Panc1 (cell line): ENCODE results near the gene PTPN11. TPM values are rescaled to one million over a fixed set of nuclear protein-coding genes. Genes with fewer than 3 reads are reported as not detected.
"Not testable (repeated sequence)": the region's sequence is repeated elsewhere in the genome, so short reads cannot be mapped to it uniquely, and the experiment has no call there.

Source experiments
- ATAC-seq: fragments of 200-7000 bp; cut with Tn5 transposase; 2 replicates; pipeline ENCODE4 v1.9.1; 2020; ENCODE audit warnings: mild to moderate bottlenecking, moderate library complexity
- BruUV-seq: library from RNA; stranded (reverse); fragments of 400-500 nt; replicated peaks from 2 replicates; lab custom pipeline; 2021; lab: Mats Ljungman, UMichigan
- CTCF ChIA-PET: fragments of 300-600 bp; sonication (Branson Sonifier 250); formaldehyde crosslinking; loops from one replicate; lab custom pipeline; 2022; ENCODE audit warnings: antibody characterized with exemption; lab: Charles Lee
- POLR2A ChIA-PET: fragments of 300-600 bp; sonication (Branson Sonifier 250); formaldehyde crosslinking; loops from one replicate; lab custom pipeline; 2022; ENCODE audit warnings: antibody characterized with exemption; lab: Charles Lee
- DNase-seq: peaks from one replicate; pipeline ENCODE4 v3.0.0-alpha.2; 2010; ENCODE audit warnings: low read depth, low spot score
- H3K27ac ChIP-seq: 2 replicates; pipeline ENCODE4 v1.5.1; 2011; ENCODE audit warnings: mild to moderate bottlenecking, low read length, inconsistent platforms
- H3K27me3 ChIP-seq: fragments of 200-500 bp; sonication (Bioruptor generic); 2 replicates; pipeline ENCODE4 v1.6.0; 2014; ENCODE audit warnings: low read length, inconsistent platforms; ENCODE audit not compliant: control insufficient read depth, insufficient read depth
- H3K36me3 ChIP-seq: fragments of 200-500 bp; sonication (Bioruptor generic); 2 replicates; pipeline ENCODE4 v1.5.1; 2014; ENCODE audit warnings: inconsistent platforms, mild to moderate bottlenecking, low read length, moderate library complexity; ENCODE audit not compliant: control insufficient read depth, insufficient read depth
- H3K4me1 ChIP-seq: 2 replicates; pipeline ENCODE4 v1.5.1; 2011; ENCODE audit warnings: inconsistent platforms, mild to moderate bottlenecking, low read length, moderate library complexity; ENCODE audit not compliant: control insufficient read depth, insufficient read depth
- H3K4me3 ChIP-seq, 2 experiments: 2 replicates each; pipeline ENCODE4 v1.5.1; 2011 to 2012; ENCODE audit warnings: low read depth in 2 of 2, low read length in 2 of 2, mild to moderate bottlenecking in 2 of 2, inconsistent platforms in 1 of 2, moderate library complexity in 1 of 2
- H3K9me3 ChIP-seq: fragments of 200-500 bp; sonication (Bioruptor generic); 2 replicates; pipeline ENCODE4 v1.5.1; 2014; ENCODE audit warnings: low read depth, mild to moderate bottlenecking, inconsistent platforms, low read length, moderate library complexity; ENCODE audit not compliant: control insufficient read depth, insufficient read depth
- CTCF ChIP-seq: fragments of 450-650 bp; IDR thresholded peaks from 2 replicates; pipeline ENCODE4 v1.5.1; 2017; ENCODE audit warnings: mild to moderate bottlenecking
- POLR2AphosphoS5 ChIP-seq: IDR thresholded peaks from 2 replicates; pipeline ENCODE4 v1.6.1; 2012; ENCODE audit warnings: mild to moderate bottlenecking, low read depth, low read length, moderate library complexity
- REST ChIP-seq, 2 experiments: IDR thresholded peaks; 2 replicates each; pipeline ENCODE4 v1.6.1; 2011 to 2012; ENCODE audit warnings: low read depth in 2 of 2, control low read depth in 1 of 2, low read length in 1 of 2, mild to moderate bottlenecking in 1 of 2, moderate library complexity in 1 of 2; ENCODE audit not compliant: insufficient read depth in 1 of 2
- SIN3A ChIP-seq: IDR thresholded peaks from 2 replicates; pipeline ENCODE4 v1.6.1; 2012; ENCODE audit warnings: low read depth, mild to moderate bottlenecking, low read length, moderate library complexity, borderline replicate concordance; ENCODE audit not compliant: insufficient read depth
- TCF7L2 ChIP-seq: IDR thresholded peaks from 2 replicates; pipeline ENCODE4 v1.6.1; 2011; ENCODE audit warnings: mild to moderate bottlenecking, low read depth, low read length, inconsistent platforms
- in situ Hi-C: cut with HindIII; loops from 2 replicates; pipeline ENCODE4 v1.10.0; 2016; ENCODE audit warnings: low sequenced_read_pairs, low pct_unique_long_range_greater_than_20kb
- intact Hi-C: fragments of 100-400 bp; cut with micrococcal nuclease; formaldehyde crosslinking; loops from one replicate; pipeline ENCODE4 v1.10.0; 2022; ENCODE audit not compliant: unreplicated experiment
- total RNA-seq: library from RNA; stranded (reverse); gene quantifications from one replicate; pipeline ENCODE4 v1.2.1, GENCODE V29; 2021; ENCODE audit not compliant: unreplicated experiment

Gene PTPN11
- total RNA-seq, 1 experiment from 2014 or later, result 139 TPM

DNA sequence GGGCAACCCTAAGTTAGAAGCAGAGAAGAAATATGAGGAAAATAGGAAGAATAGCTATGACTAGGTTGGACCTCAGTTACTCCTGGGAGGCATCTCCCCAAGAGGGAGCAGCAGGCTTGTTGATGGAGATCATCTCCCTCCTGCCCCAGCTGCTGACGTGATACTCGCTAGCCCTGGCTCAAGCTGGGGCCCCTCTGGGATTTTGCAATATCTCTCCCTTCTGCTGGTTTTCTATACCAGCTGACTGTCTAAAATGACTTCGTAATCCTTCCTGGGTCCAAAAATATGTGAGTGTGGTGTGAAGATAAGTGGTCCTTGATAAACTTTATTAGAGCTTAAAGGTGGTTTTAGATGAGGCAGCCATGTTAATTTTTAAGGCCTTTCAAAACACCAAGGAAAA, 32.0 kb upstream of the PTPN11 start:
- H3K9me3 ChIP-seq, result no peaks in the 10 kb centered on the region
- no peaks in the 10 kb centered on the region for H3K27me3 ChIP-seq
- ATAC-seq (no peak), DNase-seq (no peak)
- in situ Hi-C loops, result no loop called here
- no TSS peak for BruUV-seq
- no peaks in the 10 kb centered on the region; the same call in 1 of the 2 replicates for H3K36me3 ChIP-seq
- TF ChIP-seq CTCF, result no peak
- no peak for TF ChIP-seq REST (IDR thresholded peaks at IDR 0.05; ENCODE audit: insufficient read depth in 1 of 2, low read depth in 2 of 2, low read length in 1 of 2)
- H3K27ac ChIP-seq, result no peak overlapping the region
- H3K4me1 ChIP-seq, result no peaks in the 10 kb centered on the region
- no peak overlapping the region for H3K4me3 ChIP-seq
- intact Hi-C loops, result loop anchor here (2.0 kb wide), 1 partner anchor 188 kb away; no protein-coding TSS in a partner anchor
- ChIA-PET CTCF (interaction anchor here (0.6 to 2.3 kb wide), 4 partner anchors 45 to 189 kb away, joined by 3 to 24 read pairs (median 10); no protein-coding TSS in a partner anchor), POLR2A (no interaction called here)

- intact Hi-C loops (no loop called here), in situ Hi-C loops (no loop called here)
- TF ChIP-seq CTCF (no peak), TCF7L2 (no peak), POLR2AphosphoS5 (no peak), REST (IDR thresholded peaks at IDR 0.05; ENCODE audit: insufficient read depth in 1 of 2, low read depth in 2 of 2, low read length in 1 of 2) (no peak), SIN3A (no peak)
- Histone ChIP-seq H3K9me3 (no peaks in the 10 kb centered on the region), H3K4me1 (no peaks in the 10 kb centered on the region), H3K27ac (no peak overlapping the region), H3K4me3 (no peak overlapping the region), H3K27me3 (no peaks in the 10 kb centered on the region), H3K36me3 (no peaks in the 10 kb centered on the region)
- DNase-seq (no peak), ATAC-seq (no peak)
- ChIA-PET POLR2A (no interaction called here), CTCF (no interaction called here)
- no TSS peak for BruUV-seq
These were observed 29.5 kb upstream of the PTPN11 start for GRCh38 chr12:112389228-112389627.

DNA sequence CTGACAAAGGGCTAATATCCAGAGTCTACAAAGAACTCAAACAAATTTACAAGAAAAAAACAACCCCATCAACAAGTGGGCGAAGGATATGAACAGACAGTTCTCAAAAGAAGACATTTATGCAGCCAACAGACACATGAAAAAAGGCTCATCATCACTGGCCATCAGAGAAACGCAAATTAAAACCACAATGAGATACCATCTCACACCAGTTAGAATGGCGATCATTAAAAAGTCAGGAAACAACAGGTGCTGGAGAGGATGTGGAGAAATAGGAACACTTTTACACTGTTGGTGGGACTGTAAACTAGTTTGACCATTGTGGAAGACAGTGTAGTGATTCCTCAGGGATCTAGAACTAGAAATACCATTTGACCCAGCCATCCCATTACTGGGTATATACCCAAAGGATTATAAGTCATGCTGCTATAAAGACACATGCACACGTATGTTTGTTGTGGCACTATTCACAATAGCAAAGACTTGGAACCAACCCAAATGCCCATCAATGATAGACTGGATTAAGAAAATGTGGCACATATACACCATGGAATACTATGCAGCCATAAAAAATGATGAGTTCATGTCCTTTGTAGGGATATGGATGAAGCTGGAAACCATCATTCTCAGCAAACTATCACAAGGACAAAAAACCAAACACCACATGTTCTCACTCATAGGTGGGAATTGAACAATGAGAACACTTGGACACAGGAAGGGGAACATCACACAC, 28.7 kb upstream of the PTPN11 start:
- H3K27ac ChIP-seq, H3K4me1 ChIP-seq, H3K4me3 ChIP-seq, DNase-seq, ATAC-seq, in situ Hi-C loops, POLR2A ChIA-PET, CTCF ChIA-PET, H3K27me3 ChIP-seq, BruUV-seq, H3K9me3 ChIP-seq, H3K36me3 ChIP-seq, intact Hi-C loops: not testable (repeated sequence)
